Kidney epithelial cell (primary cell): ENCODE results near the gene GNLY. TPM values are rescaled to one million over a fixed set of nuclear protein-coding genes. Genes with fewer than 3 reads are reported as not detected.

Experiments
- DNase-seq: peaks from one replicate; pipeline ENCODE4 v3.0.0-alpha.2; 2010; ENCODE audit warnings: low read depth
- H3K27me3 ChIP-seq: 2 replicates; pipeline ENCODE4 v1.6.0; 2011; ENCODE audit warnings: low read length; ENCODE audit not compliant: control insufficient read depth, insufficient read depth
- H3K36me3 ChIP-seq: 2 replicates; pipeline ENCODE4 v1.5.1; 2011; ENCODE audit warnings: low read length; ENCODE audit not compliant: control insufficient read depth, insufficient read depth
- H3K4me3 ChIP-seq: 2 replicates; pipeline ENCODE4 v1.5.1; 2011; ENCODE audit warnings: low read depth, mild to moderate bottlenecking, control low read depth, low read length
- CTCF ChIP-seq: IDR thresholded peaks from 2 replicates; pipeline ENCODE4 v1.5.1; 2011; ENCODE audit warnings: mild to moderate bottlenecking, moderate library complexity, low read length, control low read depth, inconsistent platforms; ENCODE audit not compliant: insufficient read depth, poor library complexity, severe bottlenecking
- total RNA-seq: library from RNA; depleted of rRNA; stranded (reverse); fragments of >200 nt; gene quantifications from 2 replicates; pipeline ENCODE4 v1.2.3, GENCODE V29; 2015

GNLY gene
- total RNA-seq, 1 donor from 2014 or later, result not detected

DNA sequence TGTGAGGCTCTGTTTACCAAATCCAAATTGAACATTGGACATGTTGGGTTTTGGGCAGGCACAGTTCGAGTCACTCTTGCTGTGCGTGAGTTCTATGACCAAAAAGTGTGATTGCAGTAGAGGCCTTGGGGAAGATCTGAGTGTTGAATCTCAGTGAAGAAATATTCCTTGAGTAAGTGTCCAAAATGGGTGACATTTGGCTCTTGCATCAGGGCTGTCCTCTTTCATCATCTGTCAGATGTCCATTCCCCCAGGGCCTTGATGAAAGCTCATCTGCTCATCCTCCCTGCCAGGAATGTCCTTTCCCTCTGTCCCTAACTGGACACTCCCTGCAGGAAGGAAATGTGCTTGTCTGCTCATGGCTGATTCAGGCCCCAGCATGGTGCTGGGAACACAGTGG is 19.7 kb upstream of the GNLY start:
- Histone ChIP-seq H3K36me3 (no peaks in the 10 kb centered on the region), H3K4me3 (no peak overlapping the region), H3K27me3 (peaks cover 6% of the 10 kb centered on the region)
- DNase-seq, result no peak
- TF ChIP-seq CTCF, result no peak

GRCh38 chr2:85675427-85675826 is 18.7 kb upstream of the GNLY start:
- Histone ChIP-seq H3K27me3 (peaks cover 6% of the 10 kb centered on the region), H3K4me3 (no peak overlapping the region)
- no peak for TF ChIP-seq CTCF

GRCh38 chr2:85675866-85676548 is 18.2 kb upstream of the GNLY start:
- Histone ChIP-seq H3K27me3 (peaks cover 6% of the 10 kb centered on the region), H3K4me3 (no peak overlapping the region), H3K36me3 (no peaks in the 10 kb centered on the region)
- TF ChIP-seq CTCF, result no peak
- no peak for DNase-seq

More at GRCh38 chr2:85675427-85675826, 18.7 kb upstream of the GNLY start:
- no peaks in the 10 kb centered on the region for H3K36me3 ChIP-seq
- no peak for DNase-seq

- peaks cover 6% of the 10 kb centered on the region for H3K27me3 ChIP-seq
- DNase-seq, result no peak
- H3K4me3 ChIP-seq, result no peak overlapping the region
- no peak for TF ChIP-seq CTCF
- no peaks in the 10 kb centered on the region for H3K36me3 ChIP-seq
Observed at GRCh38 chr2:85678377-85678776, 15.8 kb upstream of the GNLY start.

- no peak for DNase-seq
- TF ChIP-seq CTCF, result peak; percentile 99
- Histone ChIP-seq H3K27me3 (peaks cover 6% of the 10 kb centered on the region), H3K4me3 (no peak overlapping the region), H3K36me3 (no peaks in the 10 kb centered on the region)
Observed at GRCh38 chr2:85678794-85679672, 15.1 kb upstream of the GNLY start.
